SK-N-SH (cell line): ENCODE data around the gene CPVL. TPM values are rescaled to one million over a fixed set of nuclear protein-coding genes. Genes with fewer than 3 reads are reported as not detected.

Experiments
- CTCF ChIA-PET: fragments of 300-600, 350-600 bp; formaldehyde crosslinking; extraction: SDS; loops from one replicate; lab custom pipeline; 2021; lab: Yijun Ruan, JAX
- POLR2A ChIA-PET: fragments of 350-600 bp; sonication (Branson Sonifier 250); formaldehyde crosslinking; extraction: SDS; loops from one replicate; lab custom pipeline; 2020; ENCODE audit warnings: antibody characterized with exemption, inconsistent platforms; lab: Yijun Ruan, JAX
- DNase-seq: peaks from one replicate; pipeline ENCODE4 v3.0.0; 2012
- H2AFZ ChIP-seq: fragments of 200-600 bp; sonication (generic); 2 replicates; pipeline ENCODE4 v1.8.1; 2016; ENCODE audit warnings: antibody characterized with exemption, mild to moderate bottlenecking, low read depth
- H3F3A ChIP-seq: fragments of 200-600 bp; sonication (generic); replicated peaks from 2 replicates; pipeline ENCODE3; 2016; ENCODE audit warnings: antibody characterized with exemption, mild to moderate bottlenecking; ENCODE audit not compliant: insufficient read depth
- H3K27ac ChIP-seq, 2 experiments: fragments of 200-500 bp in 1 of 2; fragments of 200-600 bp in 1 of 2; sonication (Bioruptor generic) in 1 of 2; sonication (generic), shearing (Covaris generic) in 1 of 2; 2 replicates each; pipeline versions ENCODE4 v1.5.1 to v1.6.1; 2014 to 2016; ENCODE audit warnings: low read depth in 2 of 2, inconsistent platforms in 1 of 2, low read length in 1 of 2, mild to moderate bottlenecking in 1 of 2, mixed read lengths in 1 of 2
- H3K27me3 ChIP-seq: fragments of 200-600 bp; sonication (generic), shearing (Covaris generic); 2 replicates; pipeline ENCODE4 v1.6.1; 2016; ENCODE audit warnings: mixed run types; ENCODE audit not compliant: insufficient read depth
- H3K36me3 ChIP-seq, 2 experiments: fragments of 200-500 bp in 1 of 2; fragments of 200-600 bp in 1 of 2; sonication (Bioruptor generic) in 1 of 2; sonication (generic) in 1 of 2; replicated peaks in 1 of 2; 2 replicates each; pipeline versions ENCODE3 to v1.5.1; 2014 to 2016; ENCODE audit warnings: low read length in 1 of 2, mild to moderate bottlenecking in 1 of 2; ENCODE audit not compliant: insufficient read depth in 2 of 2, control insufficient read depth in 1 of 2
- H3K4me1 ChIP-seq, 2 experiments: fragments of 200-500 bp in 1 of 2; fragments of 200-600 bp in 1 of 2; sonication (Bioruptor generic) in 1 of 2; sonication (generic), shearing (Covaris generic) in 1 of 2; 2 replicates each; pipeline versions ENCODE4 v1.5.1 to v1.6.1; 2014 to 2016; ENCODE audit warnings: low read depth in 1 of 2, low read length in 1 of 2, mixed run types in 1 of 2; ENCODE audit not compliant: insufficient read depth in 2 of 2, control insufficient read depth in 1 of 2
- H3K4me2 ChIP-seq: fragments of 200-600 bp; sonication (generic), shearing (Covaris generic); 2 replicates; pipeline ENCODE4 v1.6.1; 2017; ENCODE audit warnings: mixed run types
- H3K4me3 ChIP-seq, 2 experiments: fragments of 200-500 bp in 1 of 2; fragments of 200-600 bp in 1 of 2; sonication (Bioruptor generic) in 1 of 2; sonication (generic), shearing (Covaris generic) in 1 of 2; 2 replicates each; pipeline versions ENCODE4 v1.5.1 to v1.8.1; 2014 to 2016; ENCODE audit warnings: low read depth in 2 of 2, inconsistent platforms in 1 of 2, low read length in 1 of 2, mild to moderate bottlenecking in 1 of 2, mixed read lengths in 1 of 2, moderate library complexity in 1 of 2
- H3K79me2 ChIP-seq: fragments of 200-600 bp; sonication (generic); 2 replicates; pipeline ENCODE4 v1.8.1; 2017; ENCODE audit warnings: mild to moderate bottlenecking; ENCODE audit not compliant: insufficient read depth
- H3K9ac ChIP-seq: fragments of 200-600 bp; sonication (generic); 2 replicates; pipeline ENCODE4 v1.6.1; 2017; ENCODE audit warnings: mixed run types
- H3K9me2 ChIP-seq: fragments of 200-600 bp; sonication (generic); 2 replicates; pipeline ENCODE4 v1.6.1; 2017; ENCODE audit warnings: mixed run types
- H3K9me3 ChIP-seq: fragments of 200-600 bp; sonication (generic); 2 replicates; pipeline ENCODE4 v1.6.1; 2017; ENCODE audit warnings: mixed run types, mild to moderate bottlenecking, moderate library complexity
- H4K20me1 ChIP-seq: fragments of 200-600 bp; sonication (generic); 2 replicates; pipeline ENCODE4 v1.6.1; 2017; ENCODE audit warnings: mild to moderate bottlenecking, mixed run types; ENCODE audit not compliant: insufficient read depth
- CHD2 ChIP-seq: fragments of 150-350 bp; IDR thresholded peaks from 2 replicates; pipeline ENCODE4 v1.6.1; 2018; ENCODE audit warnings: low read length; ENCODE audit not compliant: partially characterized antibody
- EZH2phosphoT487 ChIP-seq: fragments of 200-600 bp; sonication (generic); IDR thresholded peaks from 2 replicates; pipeline ENCODE4 v1.6.1; 2017; ENCODE audit warnings: low read depth, mixed run types, mild to moderate bottlenecking, antibody characterized with exemption, moderate library complexity, borderline replicate concordance
- FOXJ3 ChIP-seq: sonication (generic); formaldehyde crosslinking; IDR thresholded peaks from 2 replicates; pipeline ENCODE4 v1.5.1; 2020; ENCODE audit warnings: mild to moderate bottlenecking, missing genetic modification reagents
- GATA2 ChIP-seq: sonication (generic); formaldehyde crosslinking; IDR thresholded peaks from 2 replicates; pipeline ENCODE4 v1.5.0; 2020; ENCODE audit warnings: mild to moderate bottlenecking, missing genetic modification reagents
- NRF1 ChIP-seq: IDR thresholded peaks from 2 replicates; pipeline ENCODE4 v1.6.1; 2012; ENCODE audit warnings: low read depth, mild to moderate bottlenecking, low read length
- RFX5 ChIP-seq: IDR thresholded peaks from 2 replicates; pipeline ENCODE4 v1.6.1; 2012; ENCODE audit warnings: mild to moderate bottlenecking, improper control_type of control experiment, low read length
- SMC3 ChIP-seq: IDR thresholded peaks from 2 replicates; pipeline ENCODE4 v1.6.1; 2012; ENCODE audit warnings: low read depth, low read length, improper control_type of control experiment
- TCF12 ChIP-seq: IDR thresholded peaks from 2 replicates; pipeline ENCODE4 v1.4.0; 2012
- YY1 ChIP-seq: IDR thresholded peaks from 2 replicates; pipeline ENCODE4 v1.4.0; 2012; ENCODE audit warnings: low read depth, mild to moderate bottlenecking
- WGBS: methylation state at CpG from one replicate; pipeline ENCODE4 v1.1.6; 2017; ENCODE audit warnings: low lambda C conversion rate; 5-methylcytosine and 5-hydroxymethylcytosine counted together
- polyA plus RNA-seq, 3 experiments: library from polyadenylated mRNA; depleted of rRNA; stranded (reverse); fragments of >200 nt; gene quantifications; 2 replicates each; pipeline ENCODE4 v1.2.3, GENCODE V29; 2012
- TF ChIP-seq, protein P1 (sequence below): IDR thresholded peaks from 2 replicates; pipeline ENCODE4 v1.6.1; 2012; ENCODE audit warnings: mild to moderate bottlenecking, low read depth, low read length, moderate library complexity
- TF ChIP-seq, protein P2 (sequence below): fragments of 150-350 bp; IDR thresholded peaks from 2 replicates; pipeline ENCODE4 v1.6.1; 2016; ENCODE audit warnings: mild to moderate bottlenecking, low read depth, low read length
- TF ChIP-seq, protein P3 (sequence below): IDR thresholded peaks from 2 replicates; pipeline ENCODE4 v1.4.0; 2012; ENCODE audit warnings: low read depth, borderline replicate concordance
- TF ChIP-seq, protein P4 (sequence below): fragments of 200-600 bp; sonication (generic); IDR thresholded peaks from 2 replicates; pipeline ENCODE4 v1.6.1; 2017; ENCODE audit warnings: antibody characterized with exemption, mild to moderate bottlenecking, moderate library complexity

The CPVL gene
- polyA plus RNA-seq, 1 of the 3 experiments (the other 2 are of a cell fraction), result not detected

DNA sequence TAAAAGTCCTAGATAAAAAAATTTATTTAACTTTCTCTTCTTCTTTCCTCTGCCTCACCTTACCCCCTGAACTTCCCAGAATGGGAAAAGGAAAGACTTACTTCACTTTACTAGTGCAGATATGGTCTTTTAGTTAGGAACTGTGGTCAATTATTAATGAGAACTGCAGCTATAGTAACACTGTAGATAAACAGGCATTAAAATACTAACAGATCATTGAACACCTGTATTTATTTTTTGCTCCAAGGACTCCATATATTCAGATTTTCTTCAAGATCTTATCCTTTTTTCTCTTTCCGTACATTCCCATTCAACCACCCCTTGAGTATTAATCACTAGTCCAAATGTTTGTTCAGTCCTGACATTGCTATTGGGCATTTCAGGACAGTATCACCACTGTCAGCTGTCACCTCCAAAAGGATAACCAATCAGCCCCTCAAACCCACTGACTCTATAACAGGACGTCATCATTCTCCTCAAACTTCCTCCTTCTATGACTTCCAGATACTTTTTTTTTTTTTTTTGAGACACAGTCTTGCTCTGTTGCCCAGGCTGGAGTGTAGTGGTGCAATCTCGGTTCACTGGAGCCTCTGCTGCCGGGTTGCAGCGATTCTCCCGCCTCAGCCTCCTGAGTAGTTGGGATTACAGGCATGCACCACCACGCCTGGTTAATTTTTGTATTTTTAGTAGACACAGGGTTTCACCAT lies 4.2 kb downstream of the CPVL start:
- H4K20me1 ChIP-seq, result no peaks in the 10 kb centered on the region
- H3K4me3 ChIP-seq, result no peak overlapping the region
- H2AFZ ChIP-seq, result no peak overlapping the region
- no peaks in the 10 kb centered on the region for H3K9me2 ChIP-seq
- CTCF ChIA-PET, result interaction anchor here (0.8 to 3.3 kb wide), 7 partner anchors 14 to 220 kb away, joined by 3 to 18 read pairs (median 5); no protein-coding TSS in a partner anchor
- peaks cover 21% of the 10 kb centered on the region for H3K27me3 ChIP-seq
- H3K36me3 ChIP-seq, result no peaks in the 10 kb centered on the region
- no peaks in the 10 kb centered on the region for H3F3A ChIP-seq
- H3K79me2 ChIP-seq, result no peaks in the 10 kb centered on the region
- TF ChIP-seq, protein P1, sequence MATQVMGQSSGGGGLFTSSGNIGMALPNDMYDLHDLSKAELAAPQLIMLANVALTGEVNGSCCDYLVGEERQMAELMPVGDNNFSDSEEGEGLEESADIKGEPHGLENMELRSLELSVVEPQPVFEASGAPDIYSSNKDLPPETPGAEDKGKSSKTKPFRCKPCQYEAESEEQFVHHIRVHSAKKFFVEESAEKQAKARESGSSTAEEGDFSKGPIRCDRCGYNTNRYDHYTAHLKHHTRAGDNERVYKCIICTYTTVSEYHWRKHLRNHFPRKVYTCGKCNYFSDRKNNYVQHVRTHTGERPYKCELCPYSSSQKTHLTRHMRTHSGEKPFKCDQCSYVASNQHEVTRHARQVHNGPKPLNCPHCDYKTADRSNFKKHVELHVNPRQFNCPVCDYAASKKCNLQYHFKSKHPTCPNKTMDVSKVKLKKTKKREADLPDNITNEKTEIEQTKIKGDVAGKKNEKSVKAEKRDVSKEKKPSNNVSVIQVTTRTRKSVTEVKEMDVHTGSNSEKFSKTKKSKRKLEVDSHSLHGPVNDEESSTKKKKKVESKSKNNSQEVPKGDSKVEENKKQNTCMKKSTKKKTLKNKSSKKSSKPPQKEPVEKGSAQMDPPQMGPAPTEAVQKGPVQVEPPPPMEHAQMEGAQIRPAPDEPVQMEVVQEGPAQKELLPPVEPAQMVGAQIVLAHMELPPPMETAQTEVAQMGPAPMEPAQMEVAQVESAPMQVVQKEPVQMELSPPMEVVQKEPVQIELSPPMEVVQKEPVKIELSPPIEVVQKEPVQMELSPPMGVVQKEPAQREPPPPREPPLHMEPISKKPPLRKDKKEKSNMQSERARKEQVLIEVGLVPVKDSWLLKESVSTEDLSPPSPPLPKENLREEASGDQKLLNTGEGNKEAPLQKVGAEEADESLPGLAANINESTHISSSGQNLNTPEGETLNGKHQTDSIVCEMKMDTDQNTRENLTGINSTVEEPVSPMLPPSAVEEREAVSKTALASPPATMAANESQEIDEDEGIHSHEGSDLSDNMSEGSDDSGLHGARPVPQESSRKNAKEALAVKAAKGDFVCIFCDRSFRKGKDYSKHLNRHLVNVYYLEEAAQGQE, result no peak
- TF ChIP-seq YY1 (no peak), EZH2phosphoT487 (no peak)
- TF ChIP-seq, protein P2, sequence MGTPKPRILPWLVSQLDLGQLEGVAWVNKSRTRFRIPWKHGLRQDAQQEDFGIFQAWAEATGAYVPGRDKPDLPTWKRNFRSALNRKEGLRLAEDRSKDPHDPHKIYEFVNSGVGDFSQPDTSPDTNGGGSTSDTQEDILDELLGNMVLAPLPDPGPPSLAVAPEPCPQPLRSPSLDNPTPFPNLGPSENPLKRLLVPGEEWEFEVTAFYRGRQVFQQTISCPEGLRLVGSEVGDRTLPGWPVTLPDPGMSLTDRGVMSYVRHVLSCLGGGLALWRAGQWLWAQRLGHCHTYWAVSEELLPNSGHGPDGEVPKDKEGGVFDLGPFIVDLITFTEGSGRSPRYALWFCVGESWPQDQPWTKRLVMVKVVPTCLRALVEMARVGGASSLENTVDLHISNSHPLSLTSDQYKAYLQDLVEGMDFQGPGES, result no peak
- no peak overlapping the region for H3K9ac ChIP-seq
- H3K9me3 ChIP-seq, result no peaks in the 10 kb centered on the region
- DNase-seq, result no peak
- POLR2A ChIA-PET, result no interaction called here
- no peak overlapping the region for H3K4me2 ChIP-seq
- peaks cover 0 to 11% of the 10 kb centered on the region in 2 experiments; a peak in 1 of 4 replicates for H3K4me1 ChIP-seq
- no peak overlapping the region for H3K27ac ChIP-seq
- 54% methylated on average over 7 of the region's 7 CpGs for WGBS

DNA sequence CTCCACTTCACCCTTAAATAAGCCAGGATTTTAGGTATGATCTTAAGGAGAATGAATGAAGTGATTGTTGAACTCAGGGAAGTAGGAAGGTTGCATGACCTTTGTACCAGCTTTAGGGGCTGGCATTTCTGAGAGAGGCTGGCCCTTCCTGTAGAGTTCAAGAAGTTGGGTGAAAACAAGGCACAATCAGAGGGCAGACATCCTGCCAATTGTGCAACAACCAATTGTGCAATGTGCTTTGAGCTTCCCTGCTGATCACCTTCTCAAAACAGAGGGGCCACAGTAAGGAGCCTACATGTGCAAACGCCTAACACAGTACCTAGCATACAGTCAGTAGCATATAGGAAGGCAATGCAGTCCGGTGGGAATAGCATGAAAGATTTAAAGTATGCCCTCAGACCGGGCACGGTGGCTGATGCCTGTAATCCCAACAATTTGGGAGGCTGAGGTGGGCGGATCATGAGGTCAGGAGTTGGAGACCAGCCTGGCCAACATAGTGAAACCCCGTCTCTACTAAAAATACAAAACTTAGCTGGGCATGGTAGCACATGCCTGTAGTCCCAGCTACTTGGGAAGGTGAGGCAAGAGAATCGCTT lies 5.4 kb downstream of the CPVL start:
- CTCF ChIA-PET, result interaction anchor here (0.8 to 1.6 kb wide), 8 partner anchors 9 to 215 kb away, joined by 3 to 6 read pairs (median 3); no protein-coding TSS in a partner anchor
- H3K27ac ChIP-seq, result no peak overlapping the region
- no peak for DNase-seq
- H3K9me2 ChIP-seq, result no peaks in the 10 kb centered on the region
- no peaks in the 10 kb centered on the region for H3K36me3 ChIP-seq
- no peaks in the 10 kb centered on the region for H3F3A ChIP-seq
- no peaks in the 10 kb centered on the region for H4K20me1 ChIP-seq
- no peak overlapping the region for H3K4me3 ChIP-seq
- 50% methylated on average over 7 of the region's 7 CpGs for WGBS
- no peaks in the 10 kb centered on the region for H3K79me2 ChIP-seq
- POLR2A ChIA-PET, result no interaction called here
- no peak overlapping the region for H2AFZ ChIP-seq
- H3K4me2 ChIP-seq, result no peak overlapping the region
- H3K27me3 ChIP-seq, result peaks cover 9% of the 10 kb centered on the region
- peaks cover 0 to 2% of the 10 kb centered on the region in 2 experiments; a peak in 1 of 4 replicates for H3K4me1 ChIP-seq
- no peaks in the 10 kb centered on the region for H3K9me3 ChIP-seq
- TF ChIP-seq NRF1, result no peak
- TF ChIP-seq GATA2, result no peak
- no peak for TF ChIP-seq TCF12
- TF ChIP-seq SMC3, result no peak
- TF ChIP-seq, protein P2, result no peak
- TF ChIP-seq, protein P3, sequence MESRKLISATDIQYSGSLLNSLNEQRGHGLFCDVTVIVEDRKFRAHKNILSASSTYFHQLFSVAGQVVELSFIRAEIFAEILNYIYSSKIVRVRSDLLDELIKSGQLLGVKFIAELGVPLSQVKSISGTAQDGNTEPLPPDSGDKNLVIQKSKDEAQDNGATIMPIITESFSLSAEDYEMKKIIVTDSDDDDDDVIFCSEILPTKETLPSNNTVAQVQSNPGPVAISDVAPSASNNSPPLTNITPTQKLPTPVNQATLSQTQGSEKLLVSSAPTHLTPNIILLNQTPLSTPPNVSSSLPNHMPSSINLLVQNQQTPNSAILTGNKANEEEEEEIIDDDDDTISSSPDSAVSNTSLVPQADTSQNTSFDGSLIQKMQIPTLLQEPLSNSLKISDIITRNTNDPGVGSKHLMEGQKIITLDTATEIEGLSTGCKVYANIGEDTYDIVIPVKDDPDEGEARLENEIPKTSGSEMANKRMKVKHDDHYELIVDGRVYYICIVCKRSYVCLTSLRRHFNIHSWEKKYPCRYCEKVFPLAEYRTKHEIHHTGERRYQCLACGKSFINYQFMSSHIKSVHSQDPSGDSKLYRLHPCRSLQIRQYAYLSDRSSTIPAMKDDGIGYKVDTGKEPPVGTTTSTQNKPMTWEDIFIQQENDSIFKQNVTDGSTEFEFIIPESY, result no peak
- no peak for TF ChIP-seq CHD2
- TF ChIP-seq, protein P4, sequence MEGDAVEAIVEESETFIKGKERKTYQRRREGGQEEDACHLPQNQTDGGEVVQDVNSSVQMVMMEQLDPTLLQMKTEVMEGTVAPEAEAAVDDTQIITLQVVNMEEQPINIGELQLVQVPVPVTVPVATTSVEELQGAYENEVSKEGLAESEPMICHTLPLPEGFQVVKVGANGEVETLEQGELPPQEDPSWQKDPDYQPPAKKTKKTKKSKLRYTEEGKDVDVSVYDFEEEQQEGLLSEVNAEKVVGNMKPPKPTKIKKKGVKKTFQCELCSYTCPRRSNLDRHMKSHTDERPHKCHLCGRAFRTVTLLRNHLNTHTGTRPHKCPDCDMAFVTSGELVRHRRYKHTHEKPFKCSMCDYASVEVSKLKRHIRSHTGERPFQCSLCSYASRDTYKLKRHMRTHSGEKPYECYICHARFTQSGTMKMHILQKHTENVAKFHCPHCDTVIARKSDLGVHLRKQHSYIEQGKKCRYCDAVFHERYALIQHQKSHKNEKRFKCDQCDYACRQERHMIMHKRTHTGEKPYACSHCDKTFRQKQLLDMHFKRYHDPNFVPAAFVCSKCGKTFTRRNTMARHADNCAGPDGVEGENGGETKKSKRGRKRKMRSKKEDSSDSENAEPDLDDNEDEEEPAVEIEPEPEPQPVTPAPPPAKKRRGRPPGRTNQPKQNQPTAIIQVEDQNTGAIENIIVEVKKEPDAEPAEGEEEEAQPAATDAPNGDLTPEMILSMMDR, result no peak
- no peak for TF ChIP-seq RFX5
- TF ChIP-seq FOXJ3 (CRISPR knock-in tag), result no peak
- no peak overlapping the region for H3K9ac ChIP-seq
